ENCODE results near the gene EID2B. TPM values are rescaled to one million over a fixed set of nuclear protein-coding genes. Genes with fewer than 3 reads are reported as not detected.

The EID2B gene
- total and polyA plus RNA-seq, 2 of the 8 experiments (the other 6 are each of a cell fraction or from before 2014, with no cell fraction given) = 2.1 to 2.4 TPM

DNA sequence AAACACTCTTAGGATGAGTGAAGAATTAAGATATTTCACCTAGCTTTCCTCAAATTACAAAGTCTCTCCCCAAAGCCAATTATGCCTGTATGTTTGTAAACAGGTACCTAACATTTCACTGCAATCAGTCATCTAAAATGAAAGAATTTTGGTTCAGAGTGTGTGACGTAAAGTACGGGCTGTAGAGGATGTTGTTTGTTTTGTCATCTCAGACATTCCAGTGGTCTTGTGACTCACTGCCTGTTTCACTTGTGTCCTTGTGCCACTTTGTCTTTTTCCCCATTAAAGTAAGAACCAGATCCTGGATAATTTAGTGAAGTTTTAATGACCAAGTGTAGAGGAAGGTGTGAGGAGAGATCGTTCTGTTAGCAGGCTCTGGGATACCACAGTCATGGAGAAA is 36.0 kb upstream of the EID2B start:
- no peak overlapping the region for H2BK120ac ChIP-seq (replicated peaks; ENCODE audit: low read depth, low read length)
- H2BK5ac ChIP-seq (ENCODE audit: low read depth, low read length) = no peak overlapping the region
- H4K5ac ChIP-seq (ENCODE audit: insufficient read length, low read depth, low read length) = no peak overlapping the region
- no peak overlapping the region for H2AK5ac ChIP-seq (ENCODE audit: low read depth, low read length)
- H3K56ac ChIP-seq (replicated peaks; ENCODE audit: insufficient read length, low read depth, low read length) = no peak overlapping the region
- H2BK20ac ChIP-seq (ENCODE audit: low read length) = no peak overlapping the region
- H3K36me3 ChIP-seq (ENCODE audit: control insufficient read depth in 2 of 4, insufficient read depth in 4 of 4, low read length in 3 of 4) = no peaks in the 10 kb centered on the region
- no peak overlapping the region for H2BK15ac ChIP-seq (ENCODE audit: low read length)
- TF ChIP-seq NRF1 (IDR thresholded peaks at IDR 0.05; ENCODE audit: low read depth, low read length) = no peak
- TF ChIP-seq RBBP5 (IDR thresholded peaks at IDR 0.05; ENCODE audit: borderline replicate concordance, low read depth, low read length) = no peak
- no peak for TF ChIP-seq GABPA (IDR thresholded peaks at IDR 0.05; ENCODE audit: borderline replicate concordance, insufficient read depth, low read length)
- TF ChIP-seq NANOG (IDR thresholded peaks at IDR 0.05; ENCODE audit: insufficient read depth, low read depth, low read length, poor library complexity, severe bottlenecking) = no peak
- no peak for TF ChIP-seq SP4 (IDR thresholded peaks at IDR 0.05; ENCODE audit: low read length)
- no peak for TF ChIP-seq POLR2A (IDR thresholded peaks at IDR 0.05; ENCODE audit: control extremely low read depth in 1 of 2, low read depth in 2 of 2, low read length in 2 of 2)
- TF ChIP-seq ASH2L (IDR thresholded peaks at IDR 0.05; ENCODE audit: low read length) = no peak
- no peak for TF ChIP-seq POLR2AphosphoS5 (IDR thresholded peaks at IDR 0.05; ENCODE audit: low read depth, low read length)
- no peak for TF ChIP-seq JUN (IDR thresholded peaks at IDR 0.05; ENCODE audit: low read depth, low read length)
- no peak for TF ChIP-seq RXRA (IDR thresholded peaks at IDR 0.05; ENCODE audit: insufficient read depth, low read depth, low read length)
- no peak for TF ChIP-seq KDM1A (IDR thresholded peaks at IDR 0.05; ENCODE audit: borderline replicate concordance, low read length)
- no peak for TF ChIP-seq SIRT6 (IDR thresholded peaks at IDR 0.05; ENCODE audit: low read length)
- no peak overlapping the region for H3K27ac ChIP-seq (ENCODE audit: low read depth, low read length)
- no peak overlapping the region for H3K18ac ChIP-seq (ENCODE audit: extremely low read depth, low read length)
- H4K20me1 ChIP-seq (replicated peaks in 1 of 2; ENCODE audit: control insufficient read depth in 1 of 2, insufficient read depth in 2 of 2, low read length in 2 of 2) = no peaks in the 10 kb centered on the region
- H4K91ac ChIP-seq (replicated peaks; ENCODE audit: insufficient read length, low read length) = no peak overlapping the region
- no peaks in the 10 kb centered on the region for H3K23me2 ChIP-seq (ENCODE audit: low read depth, low read length)
- H3K9ac ChIP-seq (replicated peaks in 1 of 4; ENCODE audit: extremely low read depth in 1 of 4, low read depth in 3 of 4, low read length in 3 of 4) = no peak overlapping the region
- H4K8ac ChIP-seq (ENCODE audit: extremely low read depth, insufficient read depth, low read length) = no peak overlapping the region
- 90% methylated on average over 3 of the region's 3 CpGs; no CpG with 5 or more reads in 1 of the 2 experiments for WGBS, 2 experiments (ENCODE audit: extremely low coverage in 1 of 2, insufficient coverage in 1 of 2, insufficient read length in 1 of 2, insufficient replicate concordance in 2 of 2, low coverage in 1 of 2, low lambda C conversion rate in 2 of 2, missing lambda C conversion rate in 1 of 2)
- CTCF ChIA-PET (ENCODE audit: partially characterized antibody) = no interaction called here
- no peaks in the 10 kb centered on the region; a peak in 1 of 7 replicates for H3K27me3 ChIP-seq (replicated peaks in 1 of 4; ENCODE audit: control insufficient read depth in 3 of 4, extremely low read depth in 1 of 4, insufficient read depth in 3 of 4, low read length in 3 of 4)
- FAIRE-seq (no peak), DNase-seq (ENCODE audit: low read depth in 1 of 2, low spot score in 2 of 2) (no peak)
- no peak overlapping the region for H3K4me2 ChIP-seq (ENCODE audit: insufficient read depth in 1 of 2, low read depth in 2 of 2, low read length in 2 of 2)
- no peak overlapping the region for H3K23ac ChIP-seq (ENCODE audit: insufficient read length)
- no peaks in the 10 kb centered on the region for H3K79me1 ChIP-seq (ENCODE audit: low read depth, low read length)
- no peak overlapping the region for H3K4ac ChIP-seq (replicated peaks; ENCODE audit: insufficient read length, low read depth, low read length)
- no peaks in the 10 kb centered on the region for H3K4me1 ChIP-seq (replicated peaks in 1 of 4; ENCODE audit: control insufficient read depth in 3 of 4, insufficient read depth in 4 of 4, low read length in 3 of 4)
- H2AFZ ChIP-seq (ENCODE audit: low read length) = no peak overlapping the region
- H3K79me2 ChIP-seq (ENCODE audit: control insufficient read depth in 1 of 2, insufficient read depth in 2 of 2, low read length in 2 of 2) = no peaks in the 10 kb centered on the region
- no peaks in the 10 kb centered on the region for H3K9me3 ChIP-seq (ENCODE audit: insufficient read depth in 2 of 2, low read depth in 1 of 2, low read length in 1 of 2)
- POLR2A ChIA-PET (ENCODE audit: partially characterized antibody) = no interaction called here
- no peak overlapping the region for H3K14ac ChIP-seq (ENCODE audit: insufficient read length)
- H3K4me3 ChIP-seq (ENCODE audit: extremely low read depth in 1 of 4, insufficient read depth in 2 of 4, low read depth in 3 of 4, low read length in 4 of 4) = no peak overlapping the region
- H2BK12ac ChIP-seq (ENCODE audit: low read depth, low read length) = no peak overlapping the region
